ENCODE data around the gene KCNT1.

DNA sequence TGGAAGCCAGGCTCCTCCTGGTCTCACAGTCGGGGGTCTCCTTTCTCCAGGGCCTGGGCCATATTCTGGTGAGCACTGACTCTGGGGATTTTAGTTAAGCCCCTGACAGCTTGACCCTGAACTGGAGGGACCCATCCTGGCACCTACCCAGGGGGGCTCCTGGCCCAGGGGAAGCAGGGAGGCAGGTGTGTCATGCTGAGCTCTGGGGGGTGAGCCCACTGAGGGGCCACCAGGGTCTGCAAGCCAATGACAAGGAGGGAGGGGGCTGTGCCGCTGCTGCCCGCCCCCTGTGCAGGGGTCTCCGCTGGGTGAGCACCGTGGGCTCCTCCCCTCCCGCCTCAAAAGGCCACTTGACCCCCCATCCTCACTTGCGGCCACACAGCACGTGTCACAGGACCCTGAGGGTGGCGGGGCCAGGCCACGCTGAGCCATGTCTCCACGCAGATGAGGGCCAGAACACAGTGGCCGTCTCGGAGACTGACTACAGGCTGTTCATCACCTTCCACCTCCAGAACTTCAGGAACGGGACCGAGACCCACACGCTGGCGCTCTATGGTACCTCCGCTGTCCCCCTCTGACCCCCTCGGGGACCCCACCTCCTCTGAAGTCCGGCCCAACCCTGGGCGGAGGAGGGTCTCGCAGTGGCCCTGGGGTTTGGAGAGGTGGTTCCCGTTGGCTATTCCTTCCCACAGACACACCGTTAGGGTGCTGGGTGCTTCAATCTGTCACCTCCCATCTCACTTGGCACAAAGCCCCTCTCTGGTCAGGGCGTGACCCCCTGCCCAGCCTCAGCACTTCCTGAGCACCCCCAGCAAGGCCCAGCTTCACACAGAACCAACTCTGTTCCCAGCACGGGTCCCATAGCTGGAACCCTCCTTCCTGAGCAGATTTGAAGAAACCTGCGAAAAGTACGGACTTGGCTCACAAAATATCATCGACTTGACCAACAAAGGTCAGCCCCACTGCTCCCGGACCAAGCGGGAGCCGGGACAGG, 36.9 kb upstream of the KCNT1 start:
- TF ChIP-seq, protein P1, sequence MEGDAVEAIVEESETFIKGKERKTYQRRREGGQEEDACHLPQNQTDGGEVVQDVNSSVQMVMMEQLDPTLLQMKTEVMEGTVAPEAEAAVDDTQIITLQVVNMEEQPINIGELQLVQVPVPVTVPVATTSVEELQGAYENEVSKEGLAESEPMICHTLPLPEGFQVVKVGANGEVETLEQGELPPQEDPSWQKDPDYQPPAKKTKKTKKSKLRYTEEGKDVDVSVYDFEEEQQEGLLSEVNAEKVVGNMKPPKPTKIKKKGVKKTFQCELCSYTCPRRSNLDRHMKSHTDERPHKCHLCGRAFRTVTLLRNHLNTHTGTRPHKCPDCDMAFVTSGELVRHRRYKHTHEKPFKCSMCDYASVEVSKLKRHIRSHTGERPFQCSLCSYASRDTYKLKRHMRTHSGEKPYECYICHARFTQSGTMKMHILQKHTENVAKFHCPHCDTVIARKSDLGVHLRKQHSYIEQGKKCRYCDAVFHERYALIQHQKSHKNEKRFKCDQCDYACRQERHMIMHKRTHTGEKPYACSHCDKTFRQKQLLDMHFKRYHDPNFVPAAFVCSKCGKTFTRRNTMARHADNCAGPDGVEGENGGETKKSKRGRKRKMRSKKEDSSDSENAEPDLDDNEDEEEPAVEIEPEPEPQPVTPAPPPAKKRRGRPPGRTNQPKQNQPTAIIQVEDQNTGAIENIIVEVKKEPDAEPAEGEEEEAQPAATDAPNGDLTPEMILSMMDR (IDR thresholded peaks at IDR 0.05), result no peak
- TF ChIP-seq EP300 (IDR thresholded peaks at IDR 0.05) (no peak), POLR2A (IDR thresholded peaks at IDR 0.05) (no peak)
